Right lung (tissue), 5 donors: Measurements from ENCODE around the gene RBP5. TPM values are rescaled to one million over a fixed set of nuclear protein-coding genes. Genes with fewer than 3 reads are reported as not detected.
A peak's percentile ranks its signal among the peaks of the same experiment; 100 is the strongest.

Experiments
- DNase-seq, 2 donors: peaks; one replicate each; pipeline ENCODE4 v3.0.0-alpha.2; 2013
- polyA plus RNA-seq, 5 donors: library from polyadenylated mRNA; unstranded; fragments of 120-200 nt; gene quantifications; one replicate each; pipeline versions ENCODE4 v1.2.1 to v1.2.3, GENCODE V29; 2013; ENCODE audit warnings: inconsistent platforms in 1 of 5, low replicate concordance in 1 of 5; ENCODE audit not compliant: insufficient read length in 5 of 5, insufficient read depth in 1 of 5

RBP5 gene
- polyA plus RNA-seq, 5 donors = 11.8 to 25.2 (median 20.1) TPM

- no peak for DNase-seq
Measured at GRCh38 chr12:7146906-7147305, 18.2 kb upstream of the RBP5 start.

DNA sequence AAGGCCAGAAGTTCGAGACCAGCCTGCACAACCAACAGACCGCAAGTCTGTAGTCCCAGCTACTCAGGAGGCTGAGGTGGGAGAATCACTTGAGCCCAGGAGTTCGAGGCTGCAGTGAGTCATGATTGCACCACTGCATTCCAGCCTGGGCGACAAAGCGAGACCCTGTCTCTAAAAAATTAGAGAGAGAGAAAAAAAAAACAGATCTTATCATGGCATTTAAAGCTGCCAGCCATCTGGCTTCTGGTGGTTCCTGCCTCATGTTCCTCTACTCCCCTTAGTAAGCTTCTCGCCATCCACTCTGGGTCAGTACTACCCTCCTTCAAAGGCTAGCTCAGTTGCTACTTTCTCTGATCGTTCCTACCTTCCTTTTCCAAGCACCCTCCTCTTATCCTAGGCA lies 17.5 kb upstream of the RBP5 start:
- DNase-seq = no peak

DNA sequence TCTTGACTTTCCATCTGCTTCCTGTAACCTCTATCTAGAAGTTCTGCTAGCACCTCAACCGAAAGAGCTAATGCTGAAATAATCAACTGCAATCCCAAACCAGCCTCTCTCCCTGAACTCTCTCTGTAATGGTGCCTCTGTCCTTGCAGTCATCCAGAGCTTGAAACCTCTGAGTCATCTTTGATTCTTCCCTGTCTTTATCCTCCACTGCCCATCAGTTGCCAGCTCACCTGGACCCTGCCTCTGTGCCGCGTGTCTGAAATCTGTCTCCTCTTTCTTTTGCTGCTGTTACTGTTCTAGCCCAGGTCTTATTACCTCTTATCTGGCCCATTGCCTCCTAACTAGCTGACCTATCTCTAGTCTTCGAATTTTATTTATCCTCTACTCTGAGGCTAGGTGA lies 17.0 kb upstream of the RBP5 start:
- DNase-seq = no peak

GRCh38 chr12:7144414-7145120 lies 15.9 kb upstream of the RBP5 start:
- no peak for DNase-seq

DNA sequence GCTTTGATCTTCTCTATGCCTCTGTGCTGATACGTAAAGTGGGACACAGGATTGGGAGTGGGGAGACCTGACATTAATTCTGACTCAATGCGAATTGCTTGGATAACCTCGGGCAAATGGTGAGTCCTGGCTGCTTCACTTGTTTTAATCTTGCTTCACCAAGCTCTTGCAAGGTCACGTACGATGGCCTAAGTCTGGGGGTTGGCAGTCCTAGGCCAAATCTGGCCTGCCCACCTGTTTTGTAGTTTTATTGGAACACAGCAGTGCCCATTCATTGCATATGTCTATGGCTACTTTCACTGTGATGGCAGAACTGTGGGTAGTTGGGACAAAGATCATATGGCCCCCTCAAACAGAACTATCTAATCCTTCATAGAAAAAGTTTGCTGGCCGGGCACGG lies 14.9 kb upstream of the RBP5 start:
- no peak for DNase-seq

DNA sequence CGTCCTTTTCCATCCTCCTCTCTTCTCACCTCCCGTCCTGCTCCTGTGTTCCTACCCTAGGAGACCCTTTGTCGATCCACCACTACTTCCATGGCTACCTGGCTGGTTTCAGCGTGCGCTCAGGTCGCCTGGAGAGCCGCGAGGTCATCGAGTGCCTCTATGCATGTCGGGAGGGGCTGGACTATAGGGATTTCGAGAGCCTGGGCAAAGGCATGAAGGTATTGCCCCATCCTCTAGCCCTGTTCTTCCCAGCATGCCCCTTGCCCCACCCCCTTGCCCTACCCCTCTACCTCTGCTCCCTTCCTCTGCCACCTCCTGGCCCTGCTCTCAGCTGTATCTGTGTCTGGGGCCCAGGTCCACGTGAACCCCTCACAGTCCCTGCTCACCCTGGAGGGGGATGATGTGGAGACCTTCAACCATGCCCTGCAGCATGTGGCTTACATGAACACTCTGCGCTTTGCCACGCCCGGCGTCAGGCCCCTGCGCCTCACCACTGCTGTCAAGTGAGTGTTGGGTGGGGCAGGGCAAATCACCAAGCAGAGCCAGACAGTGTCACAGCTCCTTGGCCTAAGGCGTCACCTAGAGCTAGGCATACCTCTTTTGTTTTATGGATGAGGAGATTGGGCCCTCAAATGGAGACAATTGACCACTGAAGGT lies 14.2 kb upstream of the RBP5 start:
- DNase-seq = no peak

- DNase-seq = no peak
Measured at GRCh38 chr12:7142056-7142644, 13.5 kb upstream of the RBP5 start.

GRCh38 chr12:7141351-7142005 lies 12.8 kb upstream of the RBP5 start:
- no peak for DNase-seq

GRCh38 chr12:7139200-7139599 lies 10.5 kb upstream of the RBP5 start:
- no peak for DNase-seq

DNA sequence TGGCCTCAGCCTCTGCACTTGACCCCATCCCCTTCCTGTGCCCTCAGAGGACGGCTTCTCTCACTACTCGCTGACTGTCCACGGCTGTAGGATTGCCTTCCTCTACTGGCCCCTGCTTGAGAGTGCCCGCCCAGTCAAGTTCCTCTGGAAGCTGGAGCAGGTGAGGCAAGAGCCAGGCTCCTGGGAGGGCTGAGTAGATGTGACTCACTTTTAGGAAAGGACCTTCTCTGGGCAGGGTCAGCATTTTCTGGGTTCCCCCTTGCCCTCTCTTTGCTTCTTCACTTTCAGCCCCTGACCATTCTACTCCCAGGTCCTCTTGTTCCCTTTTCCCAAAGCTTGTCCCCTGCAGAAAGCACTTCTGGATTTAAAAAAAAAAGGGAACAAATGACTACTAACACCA lies 9.2 kb upstream of the RBP5 start:
- no peak for DNase-seq

DNA sequence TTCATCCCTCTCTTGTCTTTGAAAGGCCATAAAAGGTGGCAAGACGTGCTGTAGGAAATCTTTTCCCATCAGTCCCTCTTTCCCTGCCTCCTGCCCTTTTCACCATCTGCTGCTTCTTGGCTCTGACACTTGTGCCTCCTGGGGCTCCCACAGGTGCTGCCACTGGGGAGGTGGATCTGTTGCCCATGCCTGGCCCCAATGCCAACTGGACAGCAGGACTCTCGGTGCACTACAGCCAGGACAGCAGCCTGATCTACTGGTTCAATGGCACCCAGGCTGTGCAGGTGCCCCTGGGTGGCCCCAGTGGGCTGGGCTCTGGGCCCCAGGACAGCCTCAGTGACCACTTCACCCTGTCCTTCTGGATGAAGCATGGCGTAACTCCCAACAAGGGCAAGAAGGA lies 8.0 kb upstream of the RBP5 start:
- no peak for DNase-seq

DNA sequence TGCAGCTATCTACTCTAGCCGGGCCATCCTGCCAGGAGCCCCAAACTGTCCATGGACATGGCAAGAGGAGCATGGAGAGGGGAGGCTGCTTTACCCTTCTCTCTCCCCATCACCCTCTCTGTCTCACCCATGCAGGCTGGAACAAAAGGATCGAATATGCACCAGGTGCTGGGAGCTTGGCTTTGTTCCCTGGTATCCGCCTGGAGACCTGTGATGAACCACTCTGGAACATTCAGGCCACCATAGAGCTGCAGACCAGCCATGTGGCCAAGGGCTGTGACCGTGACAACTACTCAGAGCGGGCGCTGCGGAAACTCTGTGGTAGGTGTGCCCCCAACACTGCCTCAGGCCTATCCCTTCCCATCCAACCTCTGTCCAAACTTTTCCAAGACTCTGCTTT lies 7.4 kb upstream of the RBP5 start:
- DNase-seq = no peak

GRCh38 chr12:7134396-7135166 lies 5.9 kb upstream of the RBP5 start:
- no peak for DNase-seq

- no peak for DNase-seq
Measured at GRCh38 chr12:7131502-7131866, 2.8 kb upstream of the RBP5 start.

GRCh38 chr12:7130701-7131501 lies 2.2 kb upstream of the RBP5 start:
- DNase-seq = no peak

GRCh38 chr12:7129872-7130691 lies 1.4 kb upstream of the RBP5 start, which contains the start of gene CLSTN3:
Gene CLSTN3, plus strand, starts transcription at chr12:7130371. Its CDS starts 278 bp downstream, at chr12:7130649.
- peak; percentile 74 to 82 for DNase-seq

GRCh38 chr12:7129287-7129871 lies 690 bp upstream of the RBP5 start:
- no peak for DNase-seq

- no peak for DNase-seq
Measured at GRCh38 chr12:7127916-7128626, 618 bp downstream of the RBP5 start.

DNA sequence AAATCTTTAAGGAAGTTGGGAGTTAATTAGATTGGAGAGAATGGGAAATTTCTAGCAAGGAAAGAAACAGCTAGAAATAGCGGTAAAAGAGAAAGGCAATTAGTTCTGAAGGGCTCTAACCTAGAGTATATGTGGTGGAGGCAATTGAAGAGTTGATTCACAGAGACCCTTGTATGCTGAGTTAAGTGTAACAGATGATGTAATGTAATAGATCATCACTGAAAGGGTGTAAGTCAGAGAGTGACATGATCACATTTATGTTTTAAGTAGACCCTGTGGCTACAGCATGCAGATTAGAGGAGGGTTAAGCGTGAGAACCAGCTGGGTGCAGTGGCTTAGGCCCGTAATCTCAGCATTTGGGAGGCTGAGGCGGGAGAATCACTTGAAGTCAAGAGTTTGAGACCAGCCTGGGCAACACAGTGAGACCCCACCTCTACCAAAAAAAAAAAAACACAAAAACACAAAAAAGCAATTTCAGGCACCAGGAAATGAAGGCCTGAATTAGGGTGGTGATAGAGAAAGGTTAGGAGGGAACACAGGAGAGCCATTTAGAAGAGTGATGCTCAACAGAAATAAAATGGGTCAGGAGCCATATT lies 3.0 kb downstream of the RBP5 start:
- DNase-seq = no peak
